Chondrocyte (in vitro differentiated cells): ENCODE data around the gene RCOR2. TPM values are rescaled to one million over a fixed set of nuclear protein-coding genes. Genes with fewer than 3 reads are reported as not detected.

Experiments
- DNase-seq: peaks from one replicate; pipeline ENCODE4 v3.0.0; 2021; ENCODE audit warnings: mixed read lengths, low spot score
- H3K27ac Mint-ChIP-seq: one replicate; pipeline ENCODE4 v1.8.0; 2021; ENCODE audit warnings: mild to moderate bottlenecking, moderate library complexity, mixed read lengths; ENCODE audit not compliant: unreplicated experiment
- H3K27me3 Mint-ChIP-seq: 2 replicates; pipeline ENCODE4 v1.8.0; 2021; ENCODE audit warnings: low read depth, mixed read lengths
- H3K36me3 Mint-ChIP-seq: 2 replicates; pipeline ENCODE4 v1.8.0; 2021; ENCODE audit warnings: low read depth, mixed read lengths
- H3K4me1 Mint-ChIP-seq: 2 replicates; pipeline ENCODE4 v1.8.0; 2021; ENCODE audit warnings: low read depth, mild to moderate bottlenecking, mixed read lengths
- H3K4me3 Mint-ChIP-seq: one replicate; pipeline ENCODE4 v1.8.0; 2021; ENCODE audit warnings: mild to moderate bottlenecking, moderate library complexity, mixed read lengths; ENCODE audit not compliant: unreplicated experiment
- H3K9me3 Mint-ChIP-seq: 2 replicates; pipeline ENCODE4 v1.8.0; 2021; ENCODE audit warnings: low read depth, mixed read lengths
- total RNA-seq: library from RNA; stranded (reverse); gene quantifications from 3 replicates; pipeline ENCODE4 v1.2.1, GENCODE V29; 2021
- TF ChIP-seq, protein P1 (sequence below): fragments of 200-600 bp; sonication (generic); IDR thresholded peaks from 2 replicates; pipeline ENCODE4 v1.5.0; 2021; ENCODE audit warnings: antibody characterized with exemption, mild to moderate bottlenecking, moderate library complexity

RCOR2 gene
- total RNA-seq, 1 donor from 2014 or later = 2.7 TPM

- Mint-ChIP-seq H3K36me3 (no peaks in the 10 kb centered on the region), H3K4me3 (no peak overlapping the region), H3K27ac (peak overlapping the region; percentile 54), H3K27me3 (no peaks in the 10 kb centered on the region), H3K9me3 (no peaks in the 10 kb centered on the region), H3K4me1 (peaks cover 18% of the 10 kb centered on the region)
- TF ChIP-seq, protein P1, sequence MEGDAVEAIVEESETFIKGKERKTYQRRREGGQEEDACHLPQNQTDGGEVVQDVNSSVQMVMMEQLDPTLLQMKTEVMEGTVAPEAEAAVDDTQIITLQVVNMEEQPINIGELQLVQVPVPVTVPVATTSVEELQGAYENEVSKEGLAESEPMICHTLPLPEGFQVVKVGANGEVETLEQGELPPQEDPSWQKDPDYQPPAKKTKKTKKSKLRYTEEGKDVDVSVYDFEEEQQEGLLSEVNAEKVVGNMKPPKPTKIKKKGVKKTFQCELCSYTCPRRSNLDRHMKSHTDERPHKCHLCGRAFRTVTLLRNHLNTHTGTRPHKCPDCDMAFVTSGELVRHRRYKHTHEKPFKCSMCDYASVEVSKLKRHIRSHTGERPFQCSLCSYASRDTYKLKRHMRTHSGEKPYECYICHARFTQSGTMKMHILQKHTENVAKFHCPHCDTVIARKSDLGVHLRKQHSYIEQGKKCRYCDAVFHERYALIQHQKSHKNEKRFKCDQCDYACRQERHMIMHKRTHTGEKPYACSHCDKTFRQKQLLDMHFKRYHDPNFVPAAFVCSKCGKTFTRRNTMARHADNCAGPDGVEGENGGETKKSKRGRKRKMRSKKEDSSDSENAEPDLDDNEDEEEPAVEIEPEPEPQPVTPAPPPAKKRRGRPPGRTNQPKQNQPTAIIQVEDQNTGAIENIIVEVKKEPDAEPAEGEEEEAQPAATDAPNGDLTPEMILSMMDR = no peak
- no peak for DNase-seq
These were observed 1.7 kb upstream of the RCOR2 start for GRCh38 chr11:63918507-63919191.

DNA sequence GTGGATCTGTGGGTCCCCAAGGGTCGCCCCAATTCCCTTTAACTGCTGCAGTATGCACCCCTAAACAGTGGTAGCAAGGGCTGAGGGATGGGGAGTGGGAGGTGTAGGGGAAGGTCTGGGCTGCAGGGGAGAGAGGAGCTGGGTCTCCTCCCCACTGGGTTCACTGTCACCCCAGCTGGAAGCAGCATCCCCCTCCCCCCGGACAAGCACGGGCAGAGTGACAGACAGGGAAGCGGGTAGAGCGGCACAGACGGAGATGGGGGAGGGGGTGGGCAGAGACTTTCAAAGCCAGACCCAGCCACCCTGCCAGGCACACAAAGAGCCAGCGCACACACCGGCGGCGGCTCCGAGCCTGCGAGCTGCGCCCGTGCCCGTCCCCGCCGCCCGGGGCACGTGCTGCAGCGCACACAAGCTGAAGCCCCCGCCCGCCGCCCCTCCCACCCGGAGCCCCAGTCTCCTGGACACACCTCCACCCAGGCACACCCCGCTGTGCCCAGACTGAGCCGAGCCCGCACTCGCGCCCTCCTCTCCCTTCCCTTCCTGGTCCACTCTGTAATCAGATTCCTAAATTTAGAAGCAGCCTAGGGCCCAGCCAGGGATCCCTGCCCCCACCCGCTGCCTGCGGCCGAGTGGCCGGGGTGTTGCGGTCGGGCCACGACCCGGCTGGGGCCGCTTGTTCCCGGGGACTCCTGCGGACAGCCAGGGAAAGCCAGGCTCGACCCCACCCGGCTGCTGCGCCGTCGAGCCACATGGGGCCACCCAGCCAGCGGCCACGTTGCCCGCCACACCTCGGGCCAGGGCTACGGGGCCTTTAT, 935 bp upstream of the RCOR2 start:
- Mint-ChIP-seq H3K27me3 (no peaks in the 10 kb centered on the region), H3K9me3 (no peaks in the 10 kb centered on the region), H3K27ac (peak overlapping the region; percentile 17), H3K4me3 (peak overlapping the region; percentile 67), H3K36me3 (no peaks in the 10 kb centered on the region), H3K4me1 (peaks cover 18% of the 10 kb centered on the region)
- no peak for DNase-seq
- TF ChIP-seq, protein P1 = no peak

DNA sequence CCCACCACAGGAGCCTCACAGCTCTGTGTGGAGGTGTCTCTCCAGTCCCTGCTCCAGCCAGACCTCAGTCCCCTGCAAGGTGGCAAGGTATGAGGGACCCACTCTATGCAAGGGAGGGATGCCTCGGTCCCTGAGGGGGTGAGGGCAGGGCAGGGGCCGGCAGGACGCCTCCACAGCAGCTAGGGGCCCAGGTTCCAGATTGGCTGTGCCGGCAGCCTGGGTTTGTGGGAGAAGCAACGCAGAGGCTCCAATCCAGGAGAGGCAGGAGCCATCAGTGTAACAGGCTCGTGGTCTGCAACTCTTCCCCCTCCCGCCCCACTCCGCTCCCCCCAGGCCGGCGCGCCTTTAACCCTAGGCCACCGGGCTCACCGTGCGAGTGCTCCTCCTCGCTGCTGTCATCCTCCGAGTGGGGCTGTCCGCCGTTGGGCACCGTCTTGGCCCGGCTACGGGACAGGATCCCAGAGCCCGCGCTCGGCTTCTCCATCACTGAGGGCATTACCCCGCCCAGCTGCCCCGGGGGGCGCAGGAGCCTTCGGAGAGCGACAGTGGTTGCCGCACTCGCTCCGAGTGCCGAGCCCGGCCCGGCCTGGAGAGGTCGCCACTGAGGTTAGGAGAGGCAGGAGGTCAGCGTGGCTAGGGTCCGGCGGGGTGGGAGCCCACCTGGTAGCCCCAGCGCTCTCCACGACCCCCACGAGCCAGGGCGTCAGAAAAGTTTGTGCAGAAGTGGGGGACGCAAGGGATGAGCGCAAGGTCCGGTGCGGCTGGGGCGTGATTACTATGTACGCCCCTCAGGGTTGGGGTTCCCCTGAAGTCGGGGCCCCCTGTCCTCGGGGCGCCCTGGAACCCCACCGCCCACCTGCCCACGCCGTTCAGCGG, 765 bp downstream of the RCOR2 start:
- no peaks in the 10 kb centered on the region for H3K27me3 Mint-ChIP-seq
- H3K4me1 Mint-ChIP-seq = peaks cover 18% of the 10 kb centered on the region
- TF ChIP-seq, protein P1 = peak; percentile 78
- no peaks in the 10 kb centered on the region for H3K36me3 Mint-ChIP-seq
- H3K4me3 Mint-ChIP-seq = peak overlapping the region; percentile 74
- H3K27ac Mint-ChIP-seq = no peak overlapping the region
- DNase-seq = no peak
- H3K9me3 Mint-ChIP-seq = no peaks in the 10 kb centered on the region

DNA sequence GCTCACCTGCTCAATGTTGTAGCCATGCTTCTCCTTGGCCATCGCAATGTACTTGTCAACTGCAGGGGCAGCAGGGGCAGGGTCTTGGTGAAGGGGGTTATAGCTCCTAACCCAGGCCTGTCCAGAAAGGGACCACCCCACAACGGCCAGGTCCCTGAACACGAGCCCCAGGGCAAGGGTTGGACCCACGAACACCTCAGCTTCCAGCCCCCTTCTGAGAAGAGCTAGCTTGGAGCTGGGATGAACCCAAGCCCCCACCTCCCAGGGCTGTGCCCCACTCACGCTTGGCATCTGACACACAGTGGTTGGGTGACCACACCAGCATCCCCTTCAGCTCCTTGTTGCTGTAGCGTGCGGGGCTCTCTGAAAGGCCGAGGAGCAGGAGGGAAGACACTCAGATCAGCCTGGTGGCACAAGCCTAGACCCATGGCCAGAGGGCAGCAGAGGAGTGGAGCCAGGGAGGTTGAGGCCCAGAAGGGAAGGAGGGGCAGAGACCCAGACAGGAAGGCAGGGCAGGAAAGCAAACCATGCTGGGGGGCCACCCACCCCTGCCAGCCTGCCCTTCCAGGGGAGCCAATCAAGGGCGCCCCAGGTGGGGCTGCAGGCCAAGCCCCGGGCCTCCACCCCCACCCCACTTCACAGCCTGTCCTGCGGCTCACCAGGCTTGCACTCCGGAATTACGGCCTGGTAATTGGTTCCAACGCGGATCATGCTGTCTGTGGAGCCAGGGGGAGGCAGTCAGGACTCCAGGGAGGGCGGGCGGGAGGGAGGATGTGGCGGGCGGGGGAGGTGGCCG, 1.9 kb downstream of the RCOR2 start:
- peaks cover 19% of the 10 kb centered on the region for H3K4me1 Mint-ChIP-seq
- no peak for DNase-seq
- no peaks in the 10 kb centered on the region for H3K9me3 Mint-ChIP-seq
- TF ChIP-seq, protein P1 = no peak
- peak overlapping the region; percentile 13 for H3K4me3 Mint-ChIP-seq
- H3K36me3 Mint-ChIP-seq = no peaks in the 10 kb centered on the region
- no peak overlapping the region for H3K27ac Mint-ChIP-seq
- H3K27me3 Mint-ChIP-seq = no peaks in the 10 kb centered on the region
